G401.6 (cell line): ENCODE data around the gene LRRC45.

Source experiments
- FAIRE-seq: peaks from 2 replicates; lab custom pipeline; 2012; peaks lifted over from hg19 to GRCh38; lab: Jason Lieb, UNC

The LRRC45 gene

DNA sequence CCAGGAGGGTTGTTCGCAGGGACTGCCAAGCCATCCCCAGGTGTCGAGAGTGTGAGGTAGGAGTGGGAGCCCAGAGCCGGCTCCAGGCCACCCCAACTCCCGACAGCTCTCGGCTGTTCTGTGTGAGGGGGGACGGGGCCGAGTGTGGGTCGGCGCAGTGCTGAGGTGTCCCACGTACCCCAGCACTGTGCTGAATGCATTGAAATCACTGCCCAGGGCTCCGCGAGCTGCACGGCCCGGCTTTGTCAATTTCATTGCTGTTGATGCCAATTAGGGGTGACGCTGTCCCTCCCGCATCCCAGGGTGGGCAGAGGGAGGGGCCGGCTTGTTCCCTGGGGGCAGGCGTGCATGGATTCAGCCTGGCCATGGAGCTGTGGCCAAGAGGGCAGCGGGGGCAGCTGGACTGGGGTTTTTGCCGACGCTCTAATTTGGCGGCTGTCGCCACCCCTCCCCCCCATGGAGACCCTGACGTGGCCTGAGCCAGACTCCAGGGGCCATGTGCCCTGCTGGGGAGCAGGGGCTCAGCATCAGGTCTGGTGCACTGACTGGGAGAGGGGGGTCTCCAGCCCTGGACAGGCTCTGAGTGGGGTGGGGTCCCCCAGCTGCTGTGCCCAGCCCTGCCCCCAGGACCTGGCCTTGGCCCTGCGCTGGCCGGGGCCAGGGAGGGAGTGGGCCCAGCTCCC lies 14.7 kb upstream of the LRRC45 start:
- no peak for FAIRE-seq

DNA sequence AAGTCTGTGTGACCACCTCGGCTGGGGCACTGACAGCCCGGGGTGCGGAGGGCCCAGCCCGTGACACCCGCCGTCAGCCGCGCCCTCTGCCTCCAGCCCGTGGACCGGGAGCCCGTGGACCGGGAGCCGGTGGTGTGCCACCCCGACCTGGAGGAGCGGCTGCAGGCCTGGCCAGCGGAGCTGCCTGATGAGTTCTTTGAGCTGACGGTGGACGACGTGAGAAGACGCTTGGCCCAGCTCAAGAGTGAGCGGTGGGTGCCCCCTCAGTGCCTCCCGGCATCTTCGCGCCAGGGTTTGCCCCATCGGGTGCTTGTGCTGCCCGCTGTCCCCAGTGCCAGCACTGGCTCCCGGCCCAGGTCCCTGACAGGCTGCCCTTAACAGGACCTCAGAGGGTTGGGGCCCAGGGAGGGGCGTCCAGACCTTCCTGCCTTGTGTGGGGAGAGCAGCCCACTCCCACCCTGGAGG lies 14.1 kb upstream of the LRRC45 start:
- FAIRE-seq, result no peak

DNA sequence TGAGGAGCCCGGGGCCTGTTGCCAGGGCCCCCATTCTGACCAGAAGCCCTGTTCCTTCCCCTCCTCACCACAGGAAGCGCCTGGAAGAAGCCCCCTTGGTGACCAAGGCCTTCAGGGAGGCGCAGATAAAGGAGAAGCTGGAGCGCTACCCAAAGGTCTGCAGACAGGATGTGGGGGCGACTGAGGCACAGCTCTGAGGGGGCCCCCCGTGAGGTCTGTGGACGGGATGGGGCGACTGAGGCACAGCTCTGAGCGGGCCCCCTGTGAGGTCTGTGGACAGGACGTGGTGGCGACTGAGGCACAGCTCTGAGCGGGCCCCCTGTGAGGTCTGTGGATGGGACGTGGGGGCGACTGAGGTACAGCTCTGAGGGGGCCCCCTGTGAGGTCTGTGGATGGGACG lies 13.7 kb upstream of the LRRC45 start:
- no peak for FAIRE-seq

DNA sequence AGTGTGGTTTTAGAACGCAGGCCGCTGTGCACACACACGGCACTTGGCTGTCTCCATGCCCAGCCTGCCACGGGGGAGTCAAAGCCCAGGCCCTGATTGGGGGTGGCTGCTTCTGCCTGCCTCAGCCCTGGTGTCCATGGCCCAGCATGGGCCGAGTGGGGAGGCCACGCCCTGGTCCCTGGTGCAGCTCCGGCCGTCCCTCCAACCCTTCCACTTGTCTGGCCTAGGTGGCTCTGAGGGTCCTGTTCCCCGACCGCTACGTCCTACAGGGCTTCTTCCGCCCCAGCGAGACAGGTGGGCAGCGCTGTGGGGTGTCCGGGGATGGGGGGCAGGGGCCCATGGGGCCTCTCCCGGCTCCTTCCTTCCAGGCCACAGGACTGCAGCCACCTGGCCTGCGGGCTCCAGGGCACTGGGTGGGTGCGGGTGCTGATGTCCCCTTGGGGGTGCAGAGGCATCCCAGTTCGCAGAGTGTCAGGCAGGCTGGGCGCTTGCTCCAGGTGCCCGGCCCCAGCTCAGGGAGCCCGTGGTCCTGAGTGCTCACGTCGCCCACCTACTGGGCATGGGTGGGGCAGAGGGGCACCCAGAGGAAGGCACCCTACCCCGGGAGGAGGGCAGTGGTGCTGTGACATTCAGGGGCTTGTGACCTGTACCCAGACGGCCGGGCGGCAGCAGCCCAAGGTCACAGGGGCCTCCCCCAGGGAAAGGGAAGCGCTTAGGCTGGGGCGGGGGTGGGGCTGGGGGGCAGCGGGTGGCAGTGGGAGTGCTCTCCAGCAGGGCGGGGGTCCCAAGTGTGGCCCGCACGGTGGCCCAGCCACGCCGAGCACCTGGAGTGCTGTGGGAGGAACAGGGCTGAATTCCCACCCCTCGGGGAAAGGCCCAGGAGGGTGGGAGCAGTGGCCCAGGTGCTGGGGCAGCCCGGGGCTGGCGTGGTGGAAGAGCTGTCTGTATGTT lies 12.3 kb upstream of the LRRC45 start:
- no peak for FAIRE-seq

DNA sequence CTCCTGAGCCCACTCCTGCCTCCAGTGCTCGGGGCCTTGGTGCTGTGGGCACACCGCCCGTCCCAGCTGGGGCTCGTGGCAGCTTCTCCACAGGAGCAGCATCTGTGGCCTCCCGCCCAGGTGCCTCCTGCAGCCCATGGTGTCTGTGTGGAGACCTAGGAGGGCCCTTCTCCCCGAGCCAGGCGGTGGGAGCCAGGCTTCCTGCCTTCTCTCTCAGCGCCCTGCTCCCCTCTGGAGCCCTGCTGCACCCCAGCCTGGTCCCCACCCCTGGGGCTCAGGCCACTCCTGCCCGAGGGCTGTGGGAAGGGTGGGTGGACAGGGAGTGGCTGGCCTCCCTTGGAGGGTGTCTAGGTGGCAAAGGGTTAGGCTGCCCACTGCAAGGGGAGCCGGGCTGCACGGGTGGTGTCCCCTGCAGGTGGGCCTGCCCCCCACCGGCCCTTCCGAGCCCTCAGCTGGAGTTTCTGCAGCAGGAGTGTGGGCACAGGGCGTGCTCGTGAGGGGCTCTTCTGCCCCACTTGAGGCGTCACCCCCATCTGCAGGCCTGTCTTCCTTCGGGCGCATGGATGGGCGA lies 11.4 kb upstream of the LRRC45 start:
- FAIRE-seq, result no peak

DNA sequence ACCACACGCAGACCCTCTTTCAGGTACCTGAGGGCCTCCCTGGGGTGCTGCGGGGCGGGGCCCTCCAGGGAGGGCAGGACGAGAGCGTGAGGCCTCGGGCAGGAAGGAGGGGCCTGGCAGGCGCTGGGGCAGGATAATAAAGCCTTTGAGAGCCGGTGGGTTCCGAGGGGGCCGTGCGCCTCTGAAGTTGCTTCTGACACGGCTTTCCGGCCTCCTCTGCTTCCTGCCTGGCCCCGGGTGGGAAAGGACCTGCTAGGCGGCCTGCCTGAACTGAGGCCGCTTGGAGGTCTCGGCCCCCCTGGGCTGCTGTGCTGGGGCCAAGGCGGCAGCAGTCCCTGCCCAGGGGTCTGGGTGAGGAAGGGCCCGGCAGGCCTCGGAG lies 10.9 kb upstream of the LRRC45 start:
- FAIRE-seq, result no peak

DNA sequence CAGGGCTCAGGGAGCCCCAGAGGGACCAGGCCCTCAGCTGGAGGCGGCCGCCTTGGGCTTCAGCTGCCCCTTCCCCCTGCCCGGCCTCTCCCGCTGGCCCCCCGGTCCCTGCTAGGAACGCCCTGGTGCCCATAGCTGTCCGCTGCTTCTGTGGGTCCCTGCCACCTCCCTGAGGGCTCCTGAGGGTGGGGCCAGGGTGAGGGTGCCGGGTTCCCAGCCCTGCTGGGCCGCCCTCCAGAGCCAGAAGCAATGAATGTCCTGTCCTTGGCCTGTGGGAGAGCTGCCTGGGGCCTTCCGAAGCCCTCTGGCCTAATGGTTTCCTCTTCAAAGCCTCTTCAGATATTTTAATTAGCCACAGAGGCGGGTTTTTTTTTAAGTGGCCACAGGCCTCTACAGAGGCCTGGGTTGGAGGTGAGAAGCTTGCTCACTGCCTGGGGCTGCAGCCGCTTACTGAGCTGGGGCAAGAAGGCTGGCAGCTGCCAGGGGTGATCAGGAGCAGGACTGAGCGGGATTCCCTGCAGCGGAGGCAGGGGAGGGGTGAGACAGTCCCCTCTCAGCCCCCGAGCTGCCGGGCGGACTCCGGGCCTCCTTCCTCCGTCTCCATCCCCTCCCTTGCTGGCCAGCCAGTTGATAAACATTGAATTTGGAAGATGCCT lies 10.3 kb upstream of the LRRC45 start:
- FAIRE-seq, result no peak

DNA sequence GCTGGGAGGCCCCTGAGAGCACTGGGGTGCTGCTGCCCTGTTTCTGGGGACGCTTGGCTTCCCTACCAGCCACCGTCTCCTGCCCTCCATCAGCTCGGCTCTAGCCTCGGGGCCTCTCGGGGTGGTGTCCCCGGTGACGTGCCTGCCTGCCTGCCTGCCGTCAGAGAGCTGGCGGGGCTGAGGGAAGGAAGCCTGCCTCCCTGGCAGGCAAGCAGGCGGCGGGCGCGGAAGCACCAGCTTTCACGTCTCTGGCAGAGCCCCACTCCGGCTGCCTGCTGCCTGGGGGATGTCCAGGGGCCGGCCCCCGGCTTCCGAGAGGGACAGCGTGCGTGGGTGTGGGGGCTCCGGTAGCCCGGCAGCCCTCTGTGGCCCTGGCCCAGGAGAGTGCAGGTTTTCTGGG lies 9.8 kb upstream of the LRRC45 start:
- FAIRE-seq, result no peak

DNA sequence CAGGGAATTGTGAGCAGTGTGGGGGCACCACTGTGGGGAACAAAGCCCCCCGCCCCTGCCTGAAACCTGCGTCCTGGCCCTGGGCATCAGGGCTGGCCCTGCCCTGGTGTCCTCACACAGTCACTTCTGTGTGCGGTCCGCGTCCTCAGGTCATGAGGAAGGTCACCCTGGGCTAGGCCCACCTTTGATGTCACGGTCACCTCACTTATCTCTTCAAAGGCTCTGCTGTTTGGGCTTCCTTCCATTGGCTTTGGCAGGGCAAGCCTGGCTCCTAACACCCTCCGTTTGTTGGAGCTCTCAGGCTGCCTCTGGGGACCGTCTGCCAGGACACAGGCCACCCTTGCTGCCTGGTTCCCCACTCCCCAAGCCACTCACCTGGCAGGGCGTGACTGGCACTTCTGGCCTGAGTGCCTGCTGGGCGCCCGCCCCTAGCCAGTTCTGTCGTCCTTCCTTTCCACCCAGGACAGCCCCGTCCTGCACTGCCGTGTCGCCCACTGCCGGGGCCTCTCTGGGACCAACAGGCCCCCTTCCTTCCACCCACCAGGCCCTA lies 9.3 kb upstream of the LRRC45 start:
- FAIRE-seq, result no peak

DNA sequence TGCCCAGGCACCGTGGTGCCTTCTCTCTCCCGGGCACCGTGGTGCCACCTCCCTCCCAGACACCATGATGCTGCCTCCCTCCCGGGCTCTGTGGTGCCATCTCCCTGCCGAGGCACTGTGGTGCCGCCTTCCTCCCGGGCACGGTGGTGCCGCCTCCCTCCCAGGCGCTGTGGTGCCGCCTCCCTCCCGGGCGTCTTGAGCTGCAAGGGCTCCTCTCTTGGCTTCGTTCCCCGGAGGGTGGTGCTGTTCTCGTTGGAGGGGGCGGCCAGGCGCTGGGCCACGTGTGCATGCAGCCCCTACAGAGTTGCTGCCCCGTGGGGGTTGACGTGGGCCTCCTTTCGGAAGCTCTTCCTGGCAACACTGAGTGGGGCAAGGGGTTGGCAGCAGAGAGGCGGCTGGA lies 8.7 kb upstream of the LRRC45 start:
- FAIRE-seq, result no peak

DNA sequence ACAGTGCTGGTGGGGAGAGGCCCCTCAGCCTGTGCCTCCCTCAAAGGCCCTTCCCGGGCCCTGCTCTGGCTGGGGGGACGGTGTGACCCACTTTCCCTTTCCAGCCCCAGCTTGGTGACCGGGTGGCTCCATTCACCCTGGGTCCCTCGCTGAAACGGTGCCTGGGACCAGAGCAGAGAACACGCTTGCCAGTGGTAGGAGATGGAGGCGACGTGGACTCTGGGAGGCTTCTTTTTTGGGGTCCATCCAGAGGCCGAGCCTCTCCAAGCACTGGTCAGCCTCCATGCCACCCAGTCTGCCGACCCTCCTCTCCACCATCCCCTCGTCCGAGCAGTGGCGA lies 8.2 kb upstream of the LRRC45 start:
- FAIRE-seq, result no peak

DNA sequence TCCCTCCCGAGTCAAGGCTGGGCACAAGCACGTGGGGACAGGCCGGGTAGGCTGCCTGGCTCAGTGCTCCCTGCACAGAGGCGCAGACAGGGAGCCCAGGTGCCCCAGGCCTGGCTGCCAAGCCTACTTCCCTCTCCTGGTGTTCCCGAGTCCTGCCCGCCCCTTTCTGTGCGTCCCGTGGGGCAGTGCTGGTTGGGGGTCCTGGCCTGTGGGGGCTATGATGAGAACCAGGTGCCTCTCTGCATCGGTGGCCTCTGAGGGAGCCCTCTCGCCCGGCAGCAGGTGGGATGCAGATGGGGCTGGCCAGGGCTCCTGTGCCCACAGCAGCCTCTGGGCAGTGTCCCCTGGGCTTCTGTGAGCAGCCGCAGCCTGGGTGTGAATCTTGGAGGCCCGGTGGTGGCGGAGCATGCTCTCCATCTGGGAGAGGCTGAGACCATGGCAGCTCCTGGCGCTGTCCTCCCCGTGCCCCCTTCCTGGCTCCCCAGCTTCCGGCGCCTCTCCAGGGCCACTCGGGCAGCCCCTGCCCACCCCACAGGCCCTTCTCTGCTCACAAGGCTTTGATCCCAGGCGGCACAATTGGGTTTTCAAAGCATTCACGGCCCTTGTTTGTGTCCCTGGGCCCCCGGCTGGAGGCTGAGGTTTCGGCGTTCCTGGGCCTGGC lies 7.7 kb upstream of the LRRC45 start:
- FAIRE-seq, result no peak

DNA sequence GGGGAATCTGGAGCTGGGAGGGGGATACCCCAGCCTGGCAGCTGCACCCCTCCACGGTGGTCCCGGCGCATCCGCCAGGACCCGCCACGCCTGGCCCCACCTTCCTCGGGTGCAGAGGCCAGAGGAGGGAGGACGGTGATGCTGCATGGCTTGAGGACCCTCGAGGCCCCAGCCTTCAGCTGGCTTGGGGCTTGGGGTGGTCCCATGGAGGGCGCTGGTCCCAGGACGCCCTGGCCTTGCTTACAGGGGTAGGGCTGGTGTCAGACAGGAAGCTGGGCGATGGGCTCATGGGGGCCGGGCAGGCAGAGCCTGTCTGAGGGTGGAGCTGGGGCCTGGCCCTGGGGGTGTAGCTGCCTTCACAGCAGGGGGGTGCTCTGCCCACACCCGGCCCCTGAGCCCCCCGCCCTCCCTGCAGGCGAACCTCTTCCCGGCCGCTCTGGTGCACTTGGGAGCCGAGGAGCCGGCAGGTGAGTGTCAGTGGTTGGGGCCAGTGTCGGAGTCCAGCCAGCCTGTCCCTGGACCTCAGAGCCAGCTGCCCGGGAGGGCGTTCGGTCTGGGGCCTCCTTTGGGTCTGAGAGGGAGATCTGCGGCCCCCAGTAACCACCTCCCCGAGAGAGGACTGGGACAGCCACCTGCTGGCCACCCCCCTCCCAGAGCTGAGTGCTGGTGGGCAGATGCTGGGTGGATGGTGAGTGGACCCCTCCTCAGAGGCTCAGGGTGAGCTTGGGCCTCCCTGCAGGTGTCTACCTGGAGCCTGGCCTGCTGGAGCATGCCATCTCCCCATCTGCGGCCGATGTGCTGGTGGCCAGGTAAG lies 6.8 kb upstream of the LRRC45 start:
- no peak for FAIRE-seq

DNA sequence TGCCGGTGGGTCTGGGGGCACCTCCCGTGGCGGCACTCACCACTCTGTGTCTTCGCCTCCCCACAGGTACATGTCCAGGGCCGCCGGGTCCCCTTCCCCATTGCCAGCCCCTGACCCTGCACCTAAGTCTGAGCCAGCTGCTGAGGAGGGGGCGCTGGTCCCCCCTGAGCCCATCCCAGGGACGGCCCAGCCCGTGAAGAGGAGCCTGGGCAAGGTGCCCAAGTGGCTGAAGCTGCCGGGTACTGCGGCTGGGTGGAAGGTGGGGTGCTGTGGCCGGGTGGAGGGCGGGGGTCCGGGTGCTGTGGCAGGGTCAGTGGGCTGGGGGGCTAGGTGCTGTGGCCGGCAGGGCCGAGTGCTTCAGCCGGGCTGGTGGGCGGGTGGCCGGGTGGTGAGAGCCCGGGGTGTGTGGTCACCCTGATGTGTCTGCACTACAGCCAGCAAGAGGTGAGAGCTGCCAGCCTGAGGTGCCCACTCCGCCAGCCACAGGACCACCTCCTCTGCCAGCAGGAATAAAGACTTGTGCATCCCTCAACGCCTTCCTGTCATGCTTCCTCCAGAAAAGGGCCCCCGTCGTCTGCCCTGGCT lies 6.1 kb upstream of the LRRC45 start:
- no peak for FAIRE-seq

DNA sequence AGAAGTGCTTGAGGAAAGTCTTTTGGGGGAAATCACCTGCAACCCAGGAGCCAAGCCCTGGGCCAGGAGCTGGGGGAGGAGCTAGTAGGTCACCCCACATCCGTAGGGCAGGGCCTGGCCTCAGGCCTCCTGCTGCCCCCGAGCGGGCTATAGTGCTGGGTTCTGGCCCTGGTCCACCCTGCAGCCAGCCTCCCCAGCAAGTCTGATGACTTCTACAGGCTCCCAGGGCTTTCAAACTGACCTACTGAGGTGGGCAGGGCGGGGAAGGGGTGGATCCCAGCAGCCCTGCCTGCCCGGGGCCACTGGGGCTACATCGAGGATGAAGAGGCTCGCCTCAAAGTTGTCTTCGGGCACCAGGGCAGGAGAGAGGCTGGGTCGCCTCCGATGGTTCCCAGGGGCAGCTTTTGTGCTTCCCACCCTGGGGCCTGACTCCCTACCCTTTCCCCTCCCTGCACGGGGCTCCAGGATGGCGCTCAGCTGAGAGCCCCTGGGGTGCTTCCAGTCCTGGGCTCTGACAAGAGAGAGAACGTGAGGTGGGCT lies 5.4 kb upstream of the LRRC45 start:
- no peak for FAIRE-seq

DNA sequence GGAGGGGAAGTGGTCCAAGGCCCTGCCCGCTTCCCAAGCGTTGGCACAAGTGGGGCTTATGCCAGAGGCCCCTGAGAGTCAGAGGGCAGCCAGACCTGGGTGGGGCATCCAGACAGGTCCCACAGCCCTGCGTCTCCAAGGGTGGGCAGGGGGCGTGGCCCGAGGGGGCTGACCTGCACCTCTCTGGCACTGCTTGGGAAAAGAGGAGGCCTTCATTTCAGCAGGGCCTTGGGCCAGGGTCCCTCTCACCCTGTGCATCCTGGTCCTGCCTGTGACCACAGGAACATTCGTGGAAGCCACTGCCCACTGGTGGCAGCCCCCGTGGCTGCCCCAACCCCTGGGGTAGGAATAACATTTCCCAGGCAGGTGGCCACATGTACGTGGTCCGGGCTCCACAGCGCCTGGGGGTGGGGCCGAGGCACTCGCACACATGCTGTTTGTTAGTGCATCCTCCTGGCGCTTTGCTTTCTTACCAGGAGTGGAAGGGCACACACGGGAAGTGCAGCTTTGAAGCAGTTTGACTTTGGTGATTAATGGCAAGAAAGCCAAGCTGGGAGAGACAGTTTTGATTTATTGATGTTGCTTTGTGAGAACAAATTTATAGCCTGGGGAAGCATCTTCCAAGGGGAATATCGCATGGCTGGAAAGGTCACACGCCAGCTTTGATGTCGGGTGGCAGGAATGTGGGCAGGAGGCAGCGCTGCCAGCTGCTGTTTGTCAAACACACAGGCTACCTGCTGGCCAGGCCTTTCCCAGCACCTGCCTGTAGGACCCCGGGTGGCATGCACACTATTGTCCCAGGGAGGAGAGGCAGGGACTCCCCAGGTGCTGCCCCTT lies 4.7 kb upstream of the LRRC45 start:
- no peak for FAIRE-seq

DNA sequence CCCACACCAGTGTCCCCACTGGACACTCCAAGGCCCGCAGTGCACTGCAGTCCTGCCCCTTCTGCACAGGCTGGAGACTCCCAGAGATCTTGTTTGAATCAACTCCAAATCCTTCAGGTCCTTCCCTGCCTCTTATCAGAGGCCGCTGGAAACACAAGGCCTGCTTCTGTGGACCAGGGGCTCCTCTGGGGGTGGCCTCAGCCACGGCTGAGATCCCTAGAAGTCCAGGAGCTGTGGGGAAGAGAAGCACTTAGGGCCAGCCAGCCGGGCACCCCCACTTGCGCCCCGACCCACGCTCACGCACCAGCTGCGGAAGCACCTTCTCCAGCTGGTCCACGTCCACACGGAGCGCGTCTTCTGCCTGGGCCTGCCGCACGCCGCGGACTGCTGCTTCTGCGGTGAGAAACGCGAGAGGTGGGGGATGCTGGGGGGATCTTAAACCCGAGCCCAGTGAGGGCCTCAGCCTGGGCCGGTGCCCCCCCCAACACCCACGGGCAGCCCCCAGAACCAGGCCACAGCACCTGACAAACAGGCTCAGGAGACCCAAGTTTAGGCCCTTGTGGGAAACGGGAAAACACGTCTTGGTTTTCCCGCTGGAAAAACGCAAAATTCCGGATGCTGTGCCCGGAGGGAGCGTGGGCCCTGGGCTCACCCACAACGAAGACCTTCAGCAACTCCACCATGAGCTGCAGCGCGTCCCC lies 4.0 kb upstream of the LRRC45 start:
- no peak for FAIRE-seq

DNA sequence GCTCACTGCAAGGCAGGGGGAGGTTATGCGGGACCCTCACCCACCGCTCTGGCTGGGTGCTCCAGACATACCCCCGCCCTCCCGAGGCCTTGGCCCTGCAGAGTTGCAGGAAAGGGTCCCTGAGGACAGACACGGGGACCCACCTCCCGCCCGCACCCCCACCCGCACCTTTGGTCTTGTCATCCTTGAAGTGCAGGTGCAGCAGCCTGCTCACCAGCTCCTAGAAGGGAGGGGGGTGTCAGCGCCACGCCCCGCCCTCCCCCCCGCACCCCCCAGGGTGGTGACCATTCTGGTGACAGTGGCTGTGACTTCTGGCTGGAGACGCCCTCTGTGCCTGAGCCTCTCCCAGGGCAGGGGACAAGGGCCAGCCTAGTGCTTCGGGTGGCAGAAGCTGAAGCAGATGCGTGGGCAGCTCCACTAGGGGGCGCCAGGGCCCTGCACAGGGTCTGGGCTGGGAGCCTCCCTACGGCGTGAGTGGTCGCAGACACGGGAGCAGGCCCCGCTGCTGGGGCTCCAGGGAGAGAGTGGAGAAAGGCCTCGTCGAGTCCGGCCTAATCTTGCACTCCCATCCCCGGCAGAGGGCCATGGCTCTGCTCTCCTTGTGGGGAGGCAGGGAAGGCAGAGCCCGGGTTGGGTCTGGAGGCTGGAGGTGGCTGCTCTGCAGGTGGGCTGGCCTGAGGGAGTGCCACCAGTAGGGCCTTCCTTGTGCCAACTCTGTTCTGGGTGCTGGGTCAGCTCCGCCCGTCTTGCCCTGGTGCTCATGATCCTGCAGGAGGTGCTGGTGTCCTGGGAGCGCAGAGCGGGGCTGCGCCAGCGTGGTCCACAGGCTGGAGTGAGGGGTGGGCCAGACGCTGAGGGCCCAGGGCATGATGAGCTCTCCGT lies 3.2 kb upstream of the LRRC45 start:
- no peak for FAIRE-seq
